Omental fat pad (tissue), 4 donors: Measurements from ENCODE around the gene ZNRF3. TPM values are rescaled to one million over a fixed set of nuclear protein-coding genes. Genes with fewer than 3 reads are reported as not detected.

ENCODE experiments used
- ATAC-seq: fragments of 150-250 bp; one replicate; pipeline ENCODE4 v1.9.1; 2016; ENCODE audit warnings: mild to moderate bottlenecking, moderate library complexity; ENCODE audit not compliant: low FRiP score
- DNase-seq: peaks from one replicate; pipeline ENCODE4 v3.0.0-alpha.2; 2019; ENCODE audit warnings: low spot score
- CTCF ChIP-seq, 3 donors: fragments of 450-650 bp; IDR thresholded peaks; one replicate each; pipeline ENCODE4 v1.5.1; 2016 to 2017; ENCODE audit warnings: antibody characterized with exemption in 3 of 3, mild to moderate bottlenecking in 3 of 3, moderate library complexity in 2 of 3
- total RNA-seq, 4 donors: library from RNA; depleted of rRNA; stranded (reverse); fragments of >200 nt; gene quantifications; one replicate each; pipeline ENCODE4 v1.1.0, GENCODE V29; 2016

ZNRF3 gene
- total RNA-seq, 4 donors from 2014 or later, result 7.7 to 14.4 (median 8.2) TPM

DNA sequence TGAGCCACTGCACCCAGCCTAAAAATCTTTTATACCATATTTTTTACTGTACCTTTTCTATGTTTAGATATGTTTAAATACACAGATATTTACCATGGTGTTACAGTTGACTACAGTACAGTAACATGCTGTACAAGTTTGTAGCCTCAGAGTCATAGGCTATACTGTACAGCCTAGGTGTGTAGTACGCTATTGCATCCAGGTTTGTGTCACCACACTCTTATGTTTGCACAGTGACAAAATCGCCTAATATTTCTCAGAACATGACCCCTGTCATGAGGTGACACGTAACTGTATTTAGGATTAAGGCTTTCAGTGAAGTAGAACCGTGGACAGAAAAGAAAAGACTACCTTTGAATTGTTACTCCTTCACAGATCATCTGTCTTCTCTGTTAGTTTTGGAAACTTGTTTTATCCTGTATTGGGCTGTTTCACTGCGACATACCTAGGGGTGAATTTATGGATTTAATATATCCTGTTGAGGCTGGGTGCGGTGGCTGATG lies 83.8 kb downstream of the ZNRF3 start:
- DNase-seq (no peak), ATAC-seq (no peak)
- no peak for TF ChIP-seq CTCF (IDR thresholded peaks at IDR 0.05)

- ATAC-seq (no peak), DNase-seq (no peak)
- no peak for TF ChIP-seq CTCF (IDR thresholded peaks at IDR 0.05)
These were observed 84.6 kb downstream of the ZNRF3 start for GRCh38 chr22:28967969-28968368.

DNA sequence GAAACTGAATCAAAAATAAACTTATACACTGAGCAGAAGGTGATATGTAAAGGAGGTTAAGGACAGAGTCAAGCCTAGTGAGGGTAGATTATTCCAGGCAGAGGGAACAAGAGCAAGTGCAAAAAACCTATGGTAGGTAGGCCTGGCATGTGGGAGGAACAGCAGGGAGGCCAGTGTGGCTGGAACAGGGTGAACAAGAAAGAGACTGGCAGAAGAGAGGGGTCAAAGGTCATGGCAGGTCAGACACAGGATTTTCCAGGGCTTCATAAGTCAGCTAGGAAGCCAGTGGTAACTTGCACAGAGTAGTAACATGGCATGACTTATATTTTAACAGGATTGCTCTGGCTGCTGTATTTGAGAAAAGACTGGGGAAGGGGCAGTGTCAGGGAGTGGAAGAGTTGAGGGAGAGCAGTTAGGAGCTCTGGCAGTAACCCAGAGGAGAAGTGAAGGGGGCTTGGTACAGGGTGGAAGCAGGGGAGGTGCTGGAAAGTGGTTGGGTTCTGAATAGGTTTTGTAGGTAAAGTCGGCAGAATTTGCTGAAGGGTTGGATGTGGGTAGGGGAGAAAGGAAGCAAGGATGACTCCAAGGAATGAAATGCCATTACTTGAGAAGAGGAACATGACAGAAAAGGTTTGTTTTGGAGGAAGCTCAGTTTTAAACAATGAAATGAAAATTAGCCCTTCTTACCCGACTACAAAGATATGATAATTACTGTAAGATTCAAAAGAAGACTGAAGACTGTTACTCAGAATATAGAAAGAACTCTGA lies 86.2 kb downstream of the ZNRF3 start:
- DNase-seq (no peak), ATAC-seq (no peak)
- no peak for TF ChIP-seq CTCF (IDR thresholded peaks at IDR 0.05)

GRCh38 chr22:28973352-28973751 lies 90.0 kb downstream of the ZNRF3 start:
- ATAC-seq (no peak), DNase-seq (no peak)
- TF ChIP-seq CTCF (IDR thresholded peaks at IDR 0.05), result no peak

- TF ChIP-seq CTCF (IDR thresholded peaks at IDR 0.05), result no peak
- DNase-seq, result no peak
- no peak for ATAC-seq
These were observed 93.7 kb downstream of the ZNRF3 start for GRCh38 chr22:28977060-28977459.

DNA sequence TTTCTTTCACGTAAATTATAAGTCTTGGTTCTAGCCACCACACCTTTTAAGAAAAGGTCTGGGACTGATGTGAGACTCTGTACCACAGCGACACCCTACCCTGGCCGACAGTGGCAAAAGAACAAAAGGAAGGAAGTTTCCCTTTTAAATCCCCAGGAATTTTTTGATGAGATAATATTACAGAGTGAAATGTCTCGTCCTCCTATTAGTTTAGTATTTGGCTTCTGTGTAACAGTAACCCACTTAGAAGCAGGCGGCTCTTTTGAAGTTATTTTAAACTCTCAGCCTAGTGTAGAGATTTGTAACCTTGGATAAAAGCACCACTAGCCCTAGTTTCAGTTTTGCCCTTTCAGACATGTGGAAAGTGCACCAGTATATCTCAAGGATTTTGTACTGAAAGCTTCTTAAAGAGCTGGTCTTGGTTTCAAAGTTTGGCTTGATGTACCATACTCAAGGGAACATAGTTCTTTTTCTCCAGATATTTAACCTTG lies 94.2 kb downstream of the ZNRF3 start:
- no peak for DNase-seq
- ATAC-seq, result peak; percentile 37
- TF ChIP-seq CTCF (IDR thresholded peaks at IDR 0.05), result no peak

DNA sequence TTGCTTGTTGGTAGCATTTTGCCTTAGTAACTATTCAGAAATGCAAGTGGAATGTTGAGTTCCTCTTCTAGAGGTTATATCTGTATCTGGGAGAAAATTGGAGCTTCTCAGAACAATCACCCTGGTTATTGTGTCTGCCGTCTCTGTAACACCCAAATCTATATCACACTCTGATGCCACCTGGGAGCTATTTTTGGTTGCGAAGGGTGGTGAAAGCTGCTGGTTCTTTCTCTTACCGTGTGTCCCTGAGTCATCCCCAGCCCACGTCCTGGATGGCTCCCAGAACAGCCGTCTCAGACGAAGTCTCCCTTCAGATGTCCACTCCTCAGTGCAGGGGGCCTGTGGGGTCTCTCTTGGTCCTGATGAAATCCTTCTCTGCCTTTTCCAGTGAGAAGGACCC lies 94.8 kb downstream of the ZNRF3 start:
- TF ChIP-seq CTCF (IDR thresholded peaks at IDR 0.05), result no peak
- ATAC-seq, result no peak
- DNase-seq, result peak; percentile 38
